Glutamatergic neuron (in vitro differentiated cells): ENCODE results near the gene ITPK1. TPM values are rescaled to one million over a fixed set of nuclear protein-coding genes. Genes with fewer than 3 reads are reported as not detected.
"Not testable (repeated sequence)": the region's sequence is repeated elsewhere in the genome, so short reads cannot be mapped to it uniquely, and the experiment has no call there.

Experiments used
- DNase-seq: peaks from one replicate; pipeline ENCODE4 v3.0.0; 2022
- H3K27ac Mint-ChIP-seq: one replicate; pipeline ENCODE4 v1.8.0; 2020; ENCODE audit warnings: mild to moderate bottlenecking, mixed read lengths, inconsistent platforms; ENCODE audit not compliant: unreplicated experiment
- H3K27me3 Mint-ChIP-seq: one replicate; pipeline ENCODE4 v1.8.0; 2020; ENCODE audit warnings: mild to moderate bottlenecking, moderate library complexity, mixed read lengths, inconsistent platforms; ENCODE audit not compliant: unreplicated experiment
- H3K36me3 Mint-ChIP-seq: one replicate; pipeline ENCODE4 v1.8.0; 2020; ENCODE audit warnings: mild to moderate bottlenecking, mixed read lengths, inconsistent platforms; ENCODE audit not compliant: unreplicated experiment
- H3K4me1 Mint-ChIP-seq: one replicate; pipeline ENCODE4 v1.8.0; 2020; ENCODE audit warnings: mild to moderate bottlenecking, low read depth, mixed read lengths, inconsistent platforms; ENCODE audit not compliant: unreplicated experiment
- H3K4me3 Mint-ChIP-seq: one replicate; pipeline ENCODE4 v1.8.0; 2020; ENCODE audit warnings: mild to moderate bottlenecking, mixed read lengths, inconsistent platforms; ENCODE audit not compliant: unreplicated experiment
- H3K9me3 Mint-ChIP-seq: one replicate; pipeline ENCODE4 v1.8.0; 2020; ENCODE audit warnings: mild to moderate bottlenecking, moderate library complexity, mixed read lengths, inconsistent platforms; ENCODE audit not compliant: unreplicated experiment
- total RNA-seq: library from RNA; stranded (reverse); fragmentation: NEBNext Ultra II Directional; extraction: Animal tissue kit (Norgen Biotek cat#: 25700); gene quantifications from one replicate; pipeline ENCODE4 v1.2.1, GENCODE V29; 2021; ENCODE audit not compliant: unreplicated experiment
- TF ChIP-seq, protein P1 (sequence below): fragments of 200-600 bp; sonication (generic); IDR thresholded peaks from one replicate; pipeline ENCODE4 v1.5.0; 2021; ENCODE audit not compliant: partially characterized antibody, unreplicated experiment

The ITPK1 gene
- total RNA-seq, 1 donor from 2014 or later, result 132 TPM

DNA sequence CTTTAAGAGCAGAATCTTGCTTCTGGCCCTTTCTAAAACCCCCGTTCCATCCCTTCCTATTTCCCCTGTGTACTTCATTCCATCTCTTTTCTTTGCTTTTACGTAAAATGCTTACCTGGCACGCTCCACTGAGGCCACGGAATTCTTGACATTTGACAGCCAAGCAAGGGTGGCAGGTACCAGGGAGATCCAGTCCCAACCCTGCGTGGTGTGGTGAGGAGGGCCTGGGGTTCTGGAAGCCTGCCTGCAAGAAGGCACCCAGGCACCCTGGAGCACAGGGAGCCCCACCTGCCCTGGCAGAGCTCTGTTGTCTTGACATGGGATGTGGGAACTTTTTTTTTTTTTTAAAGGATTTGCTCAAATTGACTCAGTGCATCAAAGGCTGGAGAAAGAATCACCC, 48.6 kb downstream of the ITPK1 start:
- no peaks in the 10 kb centered on the region for H3K36me3 Mint-ChIP-seq
- TF ChIP-seq, protein P1, sequence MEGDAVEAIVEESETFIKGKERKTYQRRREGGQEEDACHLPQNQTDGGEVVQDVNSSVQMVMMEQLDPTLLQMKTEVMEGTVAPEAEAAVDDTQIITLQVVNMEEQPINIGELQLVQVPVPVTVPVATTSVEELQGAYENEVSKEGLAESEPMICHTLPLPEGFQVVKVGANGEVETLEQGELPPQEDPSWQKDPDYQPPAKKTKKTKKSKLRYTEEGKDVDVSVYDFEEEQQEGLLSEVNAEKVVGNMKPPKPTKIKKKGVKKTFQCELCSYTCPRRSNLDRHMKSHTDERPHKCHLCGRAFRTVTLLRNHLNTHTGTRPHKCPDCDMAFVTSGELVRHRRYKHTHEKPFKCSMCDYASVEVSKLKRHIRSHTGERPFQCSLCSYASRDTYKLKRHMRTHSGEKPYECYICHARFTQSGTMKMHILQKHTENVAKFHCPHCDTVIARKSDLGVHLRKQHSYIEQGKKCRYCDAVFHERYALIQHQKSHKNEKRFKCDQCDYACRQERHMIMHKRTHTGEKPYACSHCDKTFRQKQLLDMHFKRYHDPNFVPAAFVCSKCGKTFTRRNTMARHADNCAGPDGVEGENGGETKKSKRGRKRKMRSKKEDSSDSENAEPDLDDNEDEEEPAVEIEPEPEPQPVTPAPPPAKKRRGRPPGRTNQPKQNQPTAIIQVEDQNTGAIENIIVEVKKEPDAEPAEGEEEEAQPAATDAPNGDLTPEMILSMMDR, result no peak
- H3K4me1 Mint-ChIP-seq, result peaks cover 50% of the 10 kb centered on the region
- DNase-seq, result no peak
- peaks cover 14% of the 10 kb centered on the region for H3K9me3 Mint-ChIP-seq
- H3K4me3 Mint-ChIP-seq, result no peak overlapping the region
- H3K27ac Mint-ChIP-seq, result no peak overlapping the region
- peaks cover 12% of the 10 kb centered on the region for H3K27me3 Mint-ChIP-seq

DNA sequence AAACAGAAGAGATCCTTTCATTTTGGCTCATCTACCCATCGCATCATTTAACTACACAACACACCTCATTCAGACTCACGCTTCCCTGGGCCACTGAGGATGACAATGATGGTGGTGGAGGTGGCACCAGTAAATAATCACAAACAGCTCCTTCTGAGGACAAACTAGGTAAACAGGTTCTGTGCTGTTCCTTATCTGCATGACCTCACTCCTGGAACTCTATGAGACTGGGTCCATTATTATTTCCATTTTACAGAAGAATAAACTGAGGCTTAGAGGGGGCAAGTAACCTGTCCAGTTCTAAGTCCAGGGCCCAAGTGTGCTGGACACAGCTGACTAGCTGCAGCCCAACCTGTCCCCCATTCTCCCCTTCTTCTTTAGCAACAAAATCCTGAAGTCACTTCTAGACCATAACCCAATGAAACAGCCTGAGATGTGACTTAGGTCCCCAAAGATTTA, 50.4 kb downstream of the ITPK1 start:
- Mint-ChIP-seq H3K27me3 (peaks cover 15% of the 10 kb centered on the region), H3K27ac (no peak overlapping the region), H3K4me3 (no peak overlapping the region), H3K9me3 (peaks cover 16% of the 10 kb centered on the region), H3K36me3 (no peaks in the 10 kb centered on the region), H3K4me1 (peaks cover 50% of the 10 kb centered on the region)
- TF ChIP-seq, protein P1, result no peak
- no peak for DNase-seq

DNA sequence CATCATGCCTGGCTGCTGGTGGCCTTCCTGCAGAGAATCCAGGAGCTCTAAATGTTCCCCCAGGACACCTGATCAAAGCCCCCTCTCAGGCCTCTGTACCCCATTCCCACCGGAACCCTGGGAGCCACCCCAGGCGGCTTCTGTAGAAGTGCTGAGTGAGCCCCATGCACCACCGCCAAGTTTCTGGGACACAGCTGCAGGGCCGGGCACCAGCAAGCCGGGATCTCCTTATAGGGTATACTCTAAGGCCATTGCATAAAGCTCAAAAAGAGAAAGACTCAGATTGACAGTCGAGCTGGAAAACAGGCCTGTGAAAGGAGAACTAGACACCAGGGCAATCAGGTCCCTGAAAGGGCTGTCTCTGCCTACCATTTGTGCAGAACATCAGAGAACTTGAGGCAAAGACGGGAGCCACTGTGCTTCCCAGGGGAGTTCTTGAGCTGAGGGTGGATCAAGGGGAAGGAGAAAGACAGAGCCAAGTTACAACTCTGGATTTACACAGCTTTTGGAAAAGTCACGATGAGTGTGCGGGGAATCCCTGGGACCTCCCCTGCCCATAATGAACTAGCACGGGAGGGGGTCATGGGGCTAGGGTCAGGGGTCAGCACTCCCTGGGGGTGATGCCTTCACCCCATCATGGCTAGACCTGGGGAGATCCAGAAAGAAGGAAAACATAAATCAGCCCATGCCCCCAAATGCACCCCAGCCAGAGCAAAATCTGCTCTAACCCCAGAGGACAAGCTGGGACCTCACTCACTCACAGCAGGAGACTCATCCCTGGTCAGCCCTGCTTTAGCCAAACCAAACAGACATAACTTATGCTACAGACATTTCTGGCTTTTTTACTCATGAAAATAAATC, 51.1 kb downstream of the ITPK1 start:
- H3K4me3 Mint-ChIP-seq, result no peak overlapping the region
- H3K4me1 Mint-ChIP-seq, result peaks cover 47% of the 10 kb centered on the region
- H3K36me3 Mint-ChIP-seq, result no peaks in the 10 kb centered on the region
- H3K27ac Mint-ChIP-seq, result peak overlapping the region; percentile 77
- TF ChIP-seq, protein P1, result no peak
- DNase-seq, result no peak
- peaks cover 16% of the 10 kb centered on the region for H3K9me3 Mint-ChIP-seq
- H3K27me3 Mint-ChIP-seq, result peaks cover 18% of the 10 kb centered on the region

DNA sequence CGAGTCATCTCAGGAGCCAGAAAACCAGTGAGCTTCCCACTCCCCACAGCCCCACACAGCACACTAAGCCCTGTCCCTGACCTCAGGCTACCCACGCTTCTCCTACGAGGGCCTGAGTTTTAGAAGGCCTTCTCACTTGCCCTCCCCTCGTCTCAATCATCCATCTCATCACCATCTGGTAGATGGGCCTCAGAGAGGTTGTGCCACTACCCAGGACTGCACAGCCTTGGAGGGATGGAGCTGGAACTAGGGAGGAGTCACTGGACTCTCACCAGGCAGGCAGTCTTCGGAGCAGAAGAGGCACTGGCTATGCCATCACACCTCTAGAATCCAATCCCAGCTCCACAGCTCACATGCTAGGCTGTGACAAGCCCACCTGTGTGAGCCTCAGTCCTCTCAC, 52.3 kb downstream of the ITPK1 start:
- Mint-ChIP-seq H3K27ac (no peak overlapping the region), H3K27me3 (peaks cover 13% of the 10 kb centered on the region), H3K4me1 (peaks cover 36% of the 10 kb centered on the region), H3K9me3 (peaks cover 9% of the 10 kb centered on the region), H3K36me3 (no peaks in the 10 kb centered on the region), H3K4me3 (no peak overlapping the region)
- TF ChIP-seq, protein P1, result no peak
- DNase-seq, result no peak

DNA sequence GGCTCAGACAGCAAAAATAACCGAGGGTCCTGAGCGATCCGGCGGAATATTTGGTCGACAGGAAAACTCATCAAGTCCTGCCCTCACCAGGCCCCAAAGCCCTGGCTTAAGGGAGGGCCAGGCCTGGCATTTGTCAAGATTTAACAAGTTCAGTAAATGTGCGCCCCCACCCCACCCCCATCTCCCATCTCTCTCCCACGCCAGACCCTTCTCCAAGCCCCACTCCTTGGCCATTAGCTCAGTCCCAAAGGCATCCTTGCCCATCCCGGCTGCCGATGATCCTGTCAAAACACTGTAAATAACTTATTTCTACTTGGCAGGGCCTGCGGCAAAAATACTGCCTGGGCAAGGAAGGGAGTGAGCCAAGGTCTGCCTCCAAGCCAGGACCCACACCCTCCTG, 52.8 kb downstream of the ITPK1 start:
- no peak overlapping the region for H3K27ac Mint-ChIP-seq
- TF ChIP-seq, protein P1, result no peak
- peaks cover 13% of the 10 kb centered on the region for H3K27me3 Mint-ChIP-seq
- no peak for DNase-seq
- peaks cover 31% of the 10 kb centered on the region for H3K4me1 Mint-ChIP-seq
- no peaks in the 10 kb centered on the region for H3K36me3 Mint-ChIP-seq
- H3K9me3 Mint-ChIP-seq, result peaks cover 9% of the 10 kb centered on the region
- H3K4me3 Mint-ChIP-seq, result no peak overlapping the region

DNA sequence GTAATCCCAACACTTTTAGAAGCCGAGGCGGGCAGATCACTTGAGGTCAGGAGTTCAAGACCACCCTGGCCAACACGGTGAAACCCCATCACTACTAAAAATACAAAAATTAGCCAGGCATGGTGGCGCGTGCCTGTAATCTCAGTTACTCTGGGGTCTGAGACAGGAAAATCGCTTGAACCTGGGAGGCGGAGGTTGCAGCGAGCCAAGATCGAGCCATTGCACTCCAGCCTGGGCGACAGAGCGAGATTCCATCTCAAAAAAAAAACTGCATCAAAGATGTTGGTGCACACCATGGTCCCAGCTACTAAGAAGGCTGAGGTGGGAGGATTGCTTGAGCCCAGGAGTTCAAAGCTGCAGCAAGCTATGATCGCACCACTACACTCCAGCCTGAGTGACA, 53.7 kb downstream of the ITPK1 start:
- H3K4me1 Mint-ChIP-seq, result peaks cover 29% of the 10 kb centered on the region
- not testable (repeated sequence) for H3K4me3 Mint-ChIP-seq, DNase-seq, H3K36me3 Mint-ChIP-seq, H3K27ac Mint-ChIP-seq, H3K9me3 Mint-ChIP-seq
- H3K27me3 Mint-ChIP-seq, result peaks cover 14% of the 10 kb centered on the region
